HG03175 (cell line): ENCODE results near the gene KLF17.

Experiments used
- ATAC-seq: cut with Tn5 transposase; IDR thresholded peaks from one replicate; pipeline ENCODE4 v1.9.1; 2021; ENCODE audit warnings: mild to moderate bottlenecking, moderate library complexity; ENCODE audit not compliant: unreplicated experiment

KLF17 gene

GRCh38 chr1:44151332-44151731 is 32.7 kb downstream of the KLF17 start:
- ATAC-seq: no peak

- ATAC-seq: no peak
Measured at GRCh38 chr1:44151808-44152207, 33.2 kb downstream of the KLF17 start.

GRCh38 chr1:44152692-44153091 is 34.1 kb downstream of the KLF17 start:
- ATAC-seq: no peak

- ATAC-seq: no peak
Measured at GRCh38 chr1:44154049-44154448, 35.4 kb downstream of the KLF17 start.

GRCh38 chr1:44157903-44158302 is 39.3 kb downstream of the KLF17 start:
- no peak for ATAC-seq

- no peak for ATAC-seq
Measured at GRCh38 chr1:44158871-44159270, 40.2 kb downstream of the KLF17 start.

- ATAC-seq: no peak
Measured at GRCh38 chr1:44161546-44161945, 42.9 kb downstream of the KLF17 start.

- ATAC-seq: no peak
Measured at GRCh38 chr1:44168520-44169098, 50.0 kb downstream of the KLF17 start.

- no peak for ATAC-seq
Measured at GRCh38 chr1:44170281-44170823, 51.7 kb downstream of the KLF17 start.

- no peak for ATAC-seq
Measured at GRCh38 chr1:44174630-44175029, 56.0 kb downstream of the KLF17 start.
